ENCODE data around the gene C7.

C7 gene

GRCh38 chr5:40915341-40915926 is 6.1 kb downstream of the C7 start:
- Histone ChIP-seq H3K27me3 (no peaks in the 10 kb centered on the region), H3K4me3 (ENCODE audit: low read depth, low read length) (no peak overlapping the region), H3K9me3 (no peaks in the 10 kb centered on the region), H3K36me3 (no peaks in the 10 kb centered on the region), H3K4me1 (no peaks in the 10 kb centered on the region)
- no peak for DNase-seq
- TF ChIP-seq CTCF (IDR thresholded peaks at IDR 0.05; ENCODE audit: low read depth, low read length): no peak

DNA sequence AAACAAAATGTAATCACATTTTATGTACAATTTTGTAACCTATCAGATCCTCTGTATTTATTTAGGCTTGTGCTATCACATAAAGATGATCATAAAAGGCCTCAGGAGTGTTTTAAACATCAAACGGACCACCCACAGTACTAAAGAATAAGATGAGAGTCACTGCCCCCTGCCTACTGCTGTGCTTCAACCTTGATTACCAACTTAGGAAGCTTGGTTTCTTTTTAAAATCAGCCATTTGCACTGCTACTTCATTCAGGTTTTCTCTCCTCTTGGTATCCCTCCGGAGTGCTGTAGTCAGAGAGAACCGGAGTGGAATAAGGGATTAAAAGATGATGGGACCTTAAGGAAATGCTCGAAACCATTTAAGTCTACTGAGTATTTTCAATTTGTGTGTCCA is 6.9 kb downstream of the C7 start:
- Histone ChIP-seq H3K9me3 (no peaks in the 10 kb centered on the region), H3K36me3 (no peaks in the 10 kb centered on the region), H3K27me3 (no peaks in the 10 kb centered on the region), H3K4me1 (no peaks in the 10 kb centered on the region), H3K4me3 (ENCODE audit: low read depth, low read length) (no peak overlapping the region)
- no peak for DNase-seq
- no peak for TF ChIP-seq CTCF (IDR thresholded peaks at IDR 0.05; ENCODE audit: low read depth, low read length)

GRCh38 chr5:40928886-40929448 is 19.7 kb downstream of the C7 start:
- Histone ChIP-seq H3K27me3 (no peaks in the 10 kb centered on the region), H3K36me3 (no peaks in the 10 kb centered on the region), H3K9me3 (peaks cover 2% of the 10 kb centered on the region; the same call in 1 of the 2 replicates), H3K4me3 (ENCODE audit: low read depth, low read length) (no peak overlapping the region), H3K4me1 (no peaks in the 10 kb centered on the region)
- TF ChIP-seq CTCF (IDR thresholded peaks at IDR 0.05; ENCODE audit: low read depth, low read length): no peak
- DNase-seq: no peak

GRCh38 chr5:40932766-40933165 is 23.5 kb downstream of the C7 start:
- no peak for TF ChIP-seq CTCF (IDR thresholded peaks at IDR 0.05; ENCODE audit: low read depth, low read length)
- Histone ChIP-seq H3K9me3 (no peaks in the 10 kb centered on the region), H3K4me1 (peaks cover 3% of the 10 kb centered on the region), H3K36me3 (no peaks in the 10 kb centered on the region), H3K4me3 (ENCODE audit: low read depth, low read length) (no peak overlapping the region), H3K27me3 (no peaks in the 10 kb centered on the region)
- DNase-seq: no peak

DNA sequence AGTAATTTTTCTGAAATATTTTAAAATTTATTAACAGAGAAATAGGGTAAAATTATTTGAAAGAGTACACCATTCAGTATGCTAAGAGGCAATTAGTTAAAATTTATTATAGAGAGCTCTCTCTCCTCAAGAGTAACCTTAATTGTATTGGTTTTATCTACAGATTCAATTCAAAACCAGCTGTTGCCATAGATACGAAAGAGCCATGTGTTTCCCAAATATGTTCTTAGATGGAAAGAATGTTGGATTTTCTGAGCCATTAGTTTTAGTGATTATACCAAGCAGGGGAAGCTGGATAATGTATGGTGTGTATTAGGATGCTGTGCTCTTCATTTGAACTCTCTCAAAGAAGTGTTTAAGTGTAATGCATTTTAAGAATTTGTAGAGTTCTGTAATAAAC is 27.8 kb downstream of the C7 start:
- Histone ChIP-seq H3K27me3 (no peaks in the 10 kb centered on the region), H3K4me3 (ENCODE audit: low read depth, low read length) (no peak overlapping the region), H3K36me3 (no peaks in the 10 kb centered on the region), H3K9me3 (no peaks in the 10 kb centered on the region), H3K4me1 (peaks cover 3% of the 10 kb centered on the region)
- no peak for DNase-seq
- no peak for TF ChIP-seq CTCF (IDR thresholded peaks at IDR 0.05; ENCODE audit: low read depth, low read length)

- H3K36me3 ChIP-seq: no peaks in the 10 kb centered on the region
- H3K4me3 ChIP-seq (ENCODE audit: low read depth, low read length): no peak overlapping the region
- TF ChIP-seq CTCF (IDR thresholded peaks at IDR 0.05; ENCODE audit: low read depth, low read length): no peak
- no peak for DNase-seq
- no peaks in the 10 kb centered on the region for H3K9me3 ChIP-seq
- no peaks in the 10 kb centered on the region for H3K27me3 ChIP-seq
- H3K4me1 ChIP-seq: peaks cover 3% of the 10 kb centered on the region
Observed at GRCh38 chr5:40939753-40940152, 30.5 kb downstream of the C7 start.
